Stimulated activated CD8-positive, alpha-beta memory T cell treated with anti-CD3 and anti-CD28 coated beads, Interleukin-7, amount 100 ng/mL, for 48 hours (primary cell): ENCODE data around the gene LINGO4.
A peak's percentile ranks its signal among the peaks of the same experiment; 100 is the strongest.

Experiments used
- DNase-seq, 2 donors: peaks; one replicate each; pipeline ENCODE4 v3.0.0-alpha.2; 2020; ENCODE audit warnings: low read depth in 1 of 2; ENCODE audit errors: extremely low read depth in 1 of 2

LINGO4 gene, protein sequence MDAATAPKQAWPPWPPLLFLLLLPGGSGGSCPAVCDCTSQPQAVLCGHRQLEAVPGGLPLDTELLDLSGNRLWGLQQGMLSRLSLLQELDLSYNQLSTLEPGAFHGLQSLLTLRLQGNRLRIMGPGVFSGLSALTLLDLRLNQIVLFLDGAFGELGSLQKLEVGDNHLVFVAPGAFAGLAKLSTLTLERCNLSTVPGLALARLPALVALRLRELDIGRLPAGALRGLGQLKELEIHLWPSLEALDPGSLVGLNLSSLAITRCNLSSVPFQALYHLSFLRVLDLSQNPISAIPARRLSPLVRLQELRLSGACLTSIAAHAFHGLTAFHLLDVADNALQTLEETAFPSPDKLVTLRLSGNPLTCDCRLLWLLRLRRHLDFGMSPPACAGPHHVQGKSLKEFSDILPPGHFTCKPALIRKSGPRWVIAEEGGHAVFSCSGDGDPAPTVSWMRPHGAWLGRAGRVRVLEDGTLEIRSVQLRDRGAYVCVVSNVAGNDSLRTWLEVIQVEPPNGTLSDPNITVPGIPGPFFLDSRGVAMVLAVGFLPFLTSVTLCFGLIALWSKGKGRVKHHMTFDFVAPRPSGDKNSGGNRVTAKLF

DNA sequence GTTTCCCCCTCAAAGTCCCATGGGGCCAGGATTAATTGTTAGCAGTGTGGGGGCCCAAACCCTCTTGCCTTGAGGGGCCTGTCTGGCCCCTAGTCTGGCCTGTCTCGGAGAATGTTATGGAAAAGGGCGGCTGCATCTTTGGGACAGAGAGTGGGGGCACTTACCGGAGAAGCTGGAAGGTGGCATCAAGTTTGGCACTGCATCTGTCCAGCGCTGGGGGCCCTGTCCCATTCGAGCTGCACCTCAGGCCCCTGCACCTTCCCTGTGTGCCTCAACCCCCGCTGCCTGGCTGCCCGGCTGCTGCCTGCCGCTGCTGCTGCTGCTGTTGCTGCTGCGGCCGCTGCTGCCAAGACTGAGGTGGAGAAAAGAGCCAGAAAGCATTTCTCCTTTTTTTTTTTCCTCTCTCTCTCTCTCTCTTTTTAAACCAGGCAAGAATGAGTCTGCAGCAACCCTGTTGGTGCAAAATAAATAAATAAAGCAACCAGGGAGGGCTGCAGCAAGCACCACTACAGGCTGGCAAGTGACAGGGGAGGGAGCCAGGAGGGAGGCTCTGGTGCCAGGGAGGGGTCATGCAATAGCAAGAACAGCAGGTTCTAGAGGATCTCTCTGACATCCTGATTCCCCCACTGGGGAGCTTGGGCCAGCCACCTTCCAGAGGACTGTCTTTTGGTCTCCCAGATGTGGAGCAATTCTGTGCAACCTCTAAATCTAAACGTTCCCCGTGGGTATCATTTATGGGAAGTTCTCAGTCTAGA is at the start of gene LINGO4:
Gene LINGO4 (minus strand): TSS at position 354 of the 755 bp plus-strand sequence. CDS start 2,715 bp downstream, outside the sequence.
- no peak for DNase-seq

DNA sequence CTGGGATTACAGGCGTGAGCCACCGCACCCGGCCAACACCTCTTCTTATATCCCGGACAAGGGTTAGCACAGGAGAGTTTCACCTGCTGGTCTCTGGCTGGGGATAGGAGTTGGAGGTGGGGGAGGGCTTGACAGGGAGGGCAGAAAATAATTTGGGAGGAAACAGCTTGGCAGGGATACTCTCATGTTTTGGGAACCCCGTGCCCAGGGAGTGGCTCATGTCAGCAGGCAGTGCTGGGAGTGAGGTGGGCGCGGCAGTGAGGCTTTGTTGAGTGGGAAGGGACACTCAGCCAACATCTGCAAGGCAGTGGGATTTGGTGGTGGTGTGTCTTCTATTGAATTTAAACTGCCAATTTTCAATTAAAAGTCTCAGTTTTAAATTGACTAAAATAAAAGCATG is 49.4 kb upstream of the LINGO4 start:
- no peak for DNase-seq

DNA sequence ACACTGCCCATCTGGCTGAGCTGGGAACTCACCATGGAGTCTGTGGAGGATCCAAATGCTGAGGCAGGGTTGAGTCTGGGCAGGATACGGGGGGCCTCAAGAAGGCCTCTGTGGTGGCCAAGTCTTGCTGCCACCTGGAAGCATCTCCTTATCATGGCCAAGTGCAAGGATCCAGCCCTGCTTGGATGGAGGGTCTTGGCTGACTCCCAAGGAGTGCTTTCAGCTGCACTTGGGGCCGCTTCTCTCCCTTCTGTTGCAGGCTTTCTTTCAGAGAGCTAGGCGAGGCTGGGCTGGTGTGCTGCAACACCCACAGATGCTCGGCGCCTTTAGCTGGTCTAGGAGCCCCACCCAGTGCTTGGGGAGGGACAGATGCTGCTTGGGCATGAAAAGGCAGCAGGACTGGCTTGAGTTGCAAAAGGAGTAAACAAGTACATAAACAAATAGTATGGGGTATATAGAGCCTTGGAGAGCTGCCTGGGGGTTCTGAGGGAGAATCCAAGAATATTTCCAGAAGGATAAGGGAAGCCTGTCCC is 48.3 kb upstream of the LINGO4 start, which contains the start of gene THEM5:
Gene THEM5 (minus strand): TSS at position 302 of the 533 bp plus-strand sequence. CDS start 147 bp downstream, at position 155.
- DNase-seq, result no peak

DNA sequence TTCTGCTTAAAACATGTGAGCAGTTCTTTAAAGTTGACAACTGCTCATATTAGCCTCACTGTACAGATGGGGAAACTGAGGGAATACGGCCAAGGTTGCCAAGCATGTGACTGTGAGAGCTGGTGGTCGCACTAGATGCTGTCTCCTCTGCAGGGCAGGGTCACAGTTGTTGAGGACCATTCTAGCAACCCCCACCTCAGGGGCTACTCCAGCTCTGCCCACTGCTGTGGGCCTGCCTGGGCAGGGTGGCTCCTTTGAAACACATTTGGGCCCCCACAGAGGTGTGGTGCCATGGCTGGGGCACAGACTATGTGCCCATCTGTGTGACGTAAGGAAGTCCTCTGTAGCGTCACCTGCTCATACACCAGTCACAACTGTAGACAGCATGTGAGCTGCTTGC is 47.5 kb upstream of the LINGO4 start:
- no peak for DNase-seq

DNA sequence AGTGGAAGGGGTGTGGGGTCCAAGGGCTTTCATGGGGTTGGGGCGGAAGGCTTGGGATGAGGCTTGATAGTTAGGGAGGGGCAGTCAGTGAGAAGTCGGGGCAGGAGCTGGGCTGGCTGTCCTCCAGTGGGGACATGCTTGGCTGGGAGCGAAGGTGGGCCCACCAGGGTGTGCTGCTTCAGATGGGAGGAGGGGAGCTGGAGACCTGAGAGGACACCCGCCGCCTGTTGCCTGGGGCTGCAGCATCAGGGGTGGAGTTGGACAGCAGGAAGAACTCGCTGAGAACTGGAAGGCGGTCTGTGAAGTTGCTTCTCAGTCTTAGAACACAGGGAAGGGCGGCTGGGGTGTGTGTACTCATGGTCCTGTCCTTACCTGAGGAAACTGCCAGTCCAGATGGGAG is 46.7 kb upstream of the LINGO4 start:
- DNase-seq, result no peak

DNA sequence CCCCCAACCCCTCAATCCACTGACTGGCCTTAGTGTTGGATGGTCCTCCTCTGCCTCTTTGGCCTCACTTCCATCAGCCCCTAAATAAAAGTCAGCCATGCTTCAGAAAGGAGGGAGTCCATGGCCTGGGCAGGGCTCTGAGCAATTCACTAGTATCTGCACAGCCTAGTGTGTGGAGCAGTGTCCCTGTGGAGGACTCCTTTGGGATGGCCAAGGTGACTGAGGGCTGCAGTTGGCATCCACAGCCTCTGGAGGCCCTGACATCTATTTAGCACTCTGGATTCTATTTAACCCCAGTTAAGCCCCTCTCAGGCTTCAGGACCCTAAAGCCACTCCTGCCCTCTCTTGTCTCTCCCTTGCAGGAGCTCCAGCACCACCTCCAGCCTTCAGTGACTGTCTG is 44.7 kb upstream of the LINGO4 start:
- DNase-seq, result no peak

DNA sequence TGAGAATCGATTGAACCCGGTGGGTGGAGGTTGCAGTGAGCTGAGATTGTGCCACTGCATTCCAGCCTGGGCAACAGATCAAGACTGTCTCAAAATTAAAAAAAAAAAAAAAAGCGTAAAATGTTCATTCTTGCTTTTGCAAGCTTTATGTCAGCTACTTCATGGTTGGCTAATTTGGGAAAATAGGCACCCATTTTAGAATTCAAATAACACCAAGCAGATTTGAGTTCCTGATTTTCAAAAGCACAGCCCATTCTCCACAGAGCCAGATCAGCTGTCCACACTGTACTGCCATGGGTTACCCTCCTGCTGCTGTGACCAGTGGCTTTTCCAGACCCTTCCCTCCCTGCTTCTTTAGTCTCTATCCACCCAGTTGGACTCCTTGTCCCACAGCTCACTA is 43.9 kb upstream of the LINGO4 start:
- DNase-seq, result no peak

DNA sequence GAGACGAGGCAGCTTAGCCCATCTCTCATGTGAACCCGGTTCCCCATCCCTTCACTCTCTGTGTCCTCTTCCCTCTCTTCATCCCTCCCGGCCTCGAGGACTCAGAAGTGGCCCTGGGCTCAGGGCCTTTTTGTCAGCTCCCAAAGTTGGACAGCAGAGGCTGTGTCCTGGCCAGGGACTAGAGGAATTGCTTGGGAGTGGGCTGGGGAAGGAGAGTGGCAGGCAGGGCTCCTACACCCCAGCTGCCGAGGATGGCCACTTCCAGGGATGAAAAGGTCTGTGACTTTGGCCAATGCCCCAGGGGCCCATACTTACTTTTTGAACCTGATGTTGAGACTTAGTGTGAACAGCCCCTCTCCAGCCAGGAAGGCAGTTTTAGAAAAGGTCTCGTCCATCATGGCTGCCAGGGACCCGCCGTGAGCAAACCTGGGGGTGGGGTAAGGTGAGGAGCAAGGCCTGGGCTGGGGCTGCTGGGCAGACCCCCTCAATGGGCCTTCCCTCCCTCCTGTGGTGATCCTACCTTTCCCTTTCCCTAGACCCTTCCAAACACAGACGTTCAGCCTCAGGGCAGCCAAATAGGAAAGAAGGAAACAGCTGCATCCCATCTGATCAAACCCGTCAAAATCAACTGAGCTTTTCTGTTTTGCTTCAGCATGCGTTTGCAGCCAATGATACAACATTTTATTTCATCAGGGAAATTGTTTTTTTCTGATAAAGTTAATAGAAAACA is 42.8 kb upstream of the LINGO4 start:
- no peak for DNase-seq

DNA sequence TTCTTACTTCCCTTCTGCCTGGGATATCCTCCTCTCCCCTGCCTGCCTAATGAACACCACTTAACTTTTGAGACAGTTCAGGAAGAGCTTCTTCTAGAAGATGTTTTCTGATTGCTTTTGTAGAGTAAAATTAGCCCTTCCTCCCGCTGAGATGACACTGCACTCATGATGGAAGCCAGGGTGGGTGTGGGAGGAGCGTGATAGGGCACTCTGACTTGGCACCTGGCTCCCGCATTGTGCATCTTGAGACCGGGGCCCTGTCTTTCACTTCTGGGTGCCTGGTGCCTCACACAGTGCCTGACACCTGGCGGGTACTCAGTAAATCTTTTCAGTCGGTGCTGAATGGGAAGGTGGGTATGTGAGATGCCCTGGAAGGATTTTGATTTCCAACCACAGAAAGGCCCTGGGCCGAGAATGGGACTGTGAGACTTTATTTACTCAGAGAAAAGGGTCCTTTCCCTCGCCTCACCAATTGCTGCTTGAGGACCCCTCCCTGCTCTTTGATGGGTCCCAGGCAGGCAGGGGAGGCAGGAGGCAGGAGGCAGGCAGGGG is 41.5 kb upstream of the LINGO4 start:
- DNase-seq, result no peak

DNA sequence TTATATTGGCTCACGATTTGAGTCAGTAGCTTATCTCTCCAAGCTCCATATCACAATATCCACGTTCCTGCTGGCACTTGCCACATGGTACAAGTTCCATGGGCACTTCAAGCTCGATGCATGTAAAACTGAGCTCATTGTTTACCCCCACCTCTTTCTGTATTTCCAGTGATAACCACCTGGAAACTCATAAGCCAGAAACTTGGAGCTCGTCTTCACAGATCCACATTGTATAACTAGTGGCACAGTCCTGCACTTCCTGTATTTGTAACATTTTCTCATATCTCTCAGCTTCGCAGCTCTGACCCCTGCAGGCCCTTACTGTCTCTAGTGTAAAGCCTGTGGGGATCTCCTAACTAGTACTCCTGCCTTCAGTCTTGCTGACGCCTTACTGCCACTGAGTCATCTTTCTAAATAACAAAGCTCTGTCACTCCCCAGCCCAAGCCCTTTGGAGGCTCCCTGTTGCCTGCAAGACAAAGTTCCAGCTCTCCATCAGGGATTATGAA is 40.9 kb upstream of the LINGO4 start:
- DNase-seq, result peak in 1 of 2 donors; percentile 34

DNA sequence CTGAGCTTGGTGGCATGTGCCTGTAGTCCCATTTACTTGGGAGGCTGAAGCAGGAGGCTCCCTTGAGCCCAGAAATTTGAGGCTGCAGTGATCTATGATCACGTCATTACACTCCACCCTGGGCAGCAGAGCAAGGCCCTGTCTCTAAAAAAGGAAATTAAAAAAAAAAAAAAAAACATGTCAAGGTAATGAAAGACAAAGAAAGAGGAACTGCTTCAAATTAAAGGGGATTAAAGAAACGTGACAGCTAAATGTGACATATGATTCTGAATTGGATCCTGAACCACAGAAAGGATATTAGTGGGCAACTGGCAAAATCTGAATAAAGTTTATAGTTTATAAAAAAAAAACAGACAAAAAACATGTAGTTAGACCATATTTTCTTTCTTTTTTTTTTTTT is 38.2 kb upstream of the LINGO4 start:
- DNase-seq, result no peak

DNA sequence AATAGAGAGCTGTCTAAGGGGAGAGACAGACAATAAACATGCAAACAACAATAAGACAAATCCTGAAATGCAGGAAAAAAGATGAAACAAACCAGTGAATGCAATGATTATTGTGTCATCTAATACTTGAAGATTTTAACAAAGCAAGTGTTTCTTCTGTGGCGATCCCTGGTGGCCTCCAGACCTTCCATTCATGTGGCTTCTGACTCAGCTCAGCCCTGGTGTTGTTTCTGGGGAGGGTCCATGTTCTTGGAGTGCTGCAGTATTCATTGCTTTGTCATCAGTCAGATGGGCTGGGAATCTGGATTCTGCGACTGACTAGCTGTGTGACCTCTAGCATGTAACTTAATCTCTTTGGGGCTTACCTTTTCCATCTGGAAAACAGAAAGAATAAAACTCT is 35.9 kb upstream of the LINGO4 start:
- no peak for DNase-seq

DNA sequence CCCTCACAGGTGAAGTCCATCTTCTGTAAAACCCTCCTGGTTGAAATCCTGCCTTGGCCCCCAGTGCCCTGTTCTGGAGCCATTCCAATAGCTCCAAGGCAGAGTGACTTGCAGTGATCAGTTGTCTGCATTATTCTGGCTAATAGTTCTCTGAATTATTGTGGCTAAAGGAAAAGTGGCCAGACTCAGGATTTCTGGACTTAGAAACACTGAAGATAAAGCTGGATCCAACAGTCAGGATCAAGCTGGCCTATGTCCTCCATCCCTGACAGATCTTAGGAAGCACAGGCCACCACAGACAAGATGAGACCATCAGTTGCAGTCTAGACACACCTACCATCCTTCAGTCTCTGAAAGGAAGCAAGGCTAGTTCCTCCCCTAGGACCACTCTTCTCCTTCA is 35.2 kb upstream of the LINGO4 start:
- no peak for DNase-seq

DNA sequence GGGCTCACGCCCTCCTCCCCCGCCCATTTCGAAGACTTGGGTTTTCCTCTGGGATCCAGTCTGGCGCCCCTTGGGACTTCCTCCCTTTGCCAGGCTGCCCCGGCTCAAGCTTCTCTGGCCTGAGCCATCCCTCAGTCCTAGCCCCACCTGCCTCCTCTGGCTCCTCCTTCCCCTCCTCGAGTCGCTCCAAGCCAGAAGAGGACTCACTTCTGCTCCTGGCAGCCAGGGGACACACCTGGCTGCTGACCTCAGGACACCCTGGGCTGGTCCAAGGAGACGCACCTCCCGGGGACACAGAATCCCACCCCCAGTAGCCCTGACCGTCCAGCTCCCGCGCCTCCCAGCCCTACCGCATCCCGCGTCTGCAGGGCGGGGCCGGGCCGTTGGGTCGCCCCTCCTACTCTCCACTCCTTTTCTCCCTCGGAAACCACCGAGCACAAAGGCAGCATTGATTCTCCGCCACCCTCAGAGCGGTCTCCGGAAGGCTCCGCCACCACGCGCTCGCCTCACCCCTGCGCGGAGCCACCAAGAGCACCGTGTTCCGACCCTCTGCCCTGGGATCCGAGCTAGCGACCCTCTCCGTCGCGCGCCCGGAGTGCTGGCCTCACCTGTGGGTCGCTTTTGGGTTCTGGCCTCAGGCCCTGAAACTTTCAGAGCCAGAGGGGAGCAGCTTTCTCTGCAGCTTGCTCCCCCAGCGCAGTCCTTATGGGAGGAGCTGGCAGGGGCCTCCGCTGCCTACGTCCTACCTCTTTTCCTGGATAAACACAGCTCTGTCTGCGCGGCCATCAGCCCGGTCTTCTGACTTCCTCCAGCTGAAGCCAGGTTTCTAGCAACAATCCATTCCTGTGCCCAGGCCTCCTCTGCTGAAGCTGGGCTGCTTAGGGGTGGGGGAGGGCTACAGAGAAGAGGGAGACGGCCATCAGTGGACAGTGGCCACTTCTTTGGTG is 34.5 kb upstream of the LINGO4 start, which contains the start of gene C2CD4D:
Gene C2CD4D (minus strand): TSS at position 364 of the 947 bp plus-strand sequence. CDS start 831 bp downstream, outside the sequence.
- DNase-seq, result peak in 1 of 2 donors; percentile 55

DNA sequence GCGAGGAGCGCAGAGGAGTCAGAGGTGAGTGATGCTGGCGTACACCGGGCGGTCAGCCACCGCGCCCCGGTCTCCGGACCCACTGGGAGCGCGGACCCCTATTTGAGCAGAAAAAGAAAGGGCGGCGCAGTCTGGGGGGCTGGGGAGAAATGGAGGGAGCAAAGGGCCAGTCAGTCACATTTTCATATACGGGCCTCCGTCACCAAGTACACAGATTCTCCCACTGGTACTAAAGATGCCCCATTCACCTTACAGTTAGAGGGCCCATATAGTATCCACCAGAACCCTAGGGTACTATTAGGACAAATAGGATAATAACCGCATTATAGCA is 33.8 kb upstream of the LINGO4 start:
- DNase-seq, result no peak

DNA sequence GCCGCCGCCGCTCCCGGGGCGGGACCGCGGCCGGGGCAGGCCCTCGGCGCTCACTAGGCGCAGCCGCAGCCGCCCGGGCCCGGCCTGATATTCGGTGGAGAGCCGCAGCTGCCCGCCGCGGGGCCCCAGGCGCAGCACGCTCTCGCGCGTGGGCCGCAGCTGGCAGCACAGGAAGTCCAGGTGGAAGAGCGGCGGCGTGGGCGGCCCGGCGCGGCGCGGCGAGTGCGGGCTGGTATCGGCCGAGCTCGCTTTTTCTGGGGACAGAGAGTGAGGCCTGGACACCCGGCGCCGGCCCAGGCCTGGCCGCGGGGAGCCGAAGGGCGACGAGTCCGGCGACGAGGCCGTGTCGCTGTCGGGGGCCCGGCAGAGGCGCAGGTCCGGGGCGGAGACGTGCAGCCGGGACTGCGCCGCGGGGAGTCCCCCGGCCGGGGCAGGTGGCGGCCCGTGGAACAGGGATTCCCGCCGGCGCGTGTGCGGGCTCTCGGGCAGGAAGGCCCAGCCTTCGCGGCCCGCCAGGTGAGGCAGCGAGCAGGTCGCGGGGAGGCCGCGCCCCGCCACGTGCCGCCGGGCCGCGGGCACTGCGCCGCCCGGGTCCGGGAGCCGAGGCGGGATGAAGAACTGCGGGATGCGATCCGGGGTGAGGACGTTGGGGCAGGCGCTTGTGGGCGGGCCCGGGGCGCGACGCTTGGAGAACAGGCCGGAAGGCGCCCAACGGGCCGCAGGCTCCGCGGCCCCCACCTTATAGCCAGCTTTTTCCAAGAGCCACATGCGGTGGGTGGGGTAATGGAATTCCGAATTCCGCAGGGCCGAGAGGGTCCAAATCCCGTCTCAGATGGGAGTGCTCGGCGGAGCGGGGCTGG is 33.2 kb upstream of the LINGO4 start:
- peak in 1 of 2 donors; percentile 20 for DNase-seq

DNA sequence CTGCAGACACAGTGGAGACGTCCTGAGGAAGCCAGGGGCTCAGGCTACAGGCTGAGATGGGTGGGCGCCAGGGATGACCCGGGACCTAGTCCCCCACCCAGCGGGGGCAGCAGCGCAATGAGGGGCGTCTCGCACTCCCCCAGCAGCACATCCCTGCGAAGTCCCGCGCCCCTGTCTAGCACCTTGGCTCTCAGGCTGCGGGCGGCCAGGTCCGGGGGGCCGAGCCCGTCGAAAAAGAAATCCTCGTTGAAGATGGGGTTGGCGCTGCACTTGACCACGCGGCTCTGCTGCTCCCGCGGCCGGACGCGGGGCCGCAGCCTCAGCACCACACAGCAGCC is 32.6 kb upstream of the LINGO4 start:
- DNase-seq, result no peak

DNA sequence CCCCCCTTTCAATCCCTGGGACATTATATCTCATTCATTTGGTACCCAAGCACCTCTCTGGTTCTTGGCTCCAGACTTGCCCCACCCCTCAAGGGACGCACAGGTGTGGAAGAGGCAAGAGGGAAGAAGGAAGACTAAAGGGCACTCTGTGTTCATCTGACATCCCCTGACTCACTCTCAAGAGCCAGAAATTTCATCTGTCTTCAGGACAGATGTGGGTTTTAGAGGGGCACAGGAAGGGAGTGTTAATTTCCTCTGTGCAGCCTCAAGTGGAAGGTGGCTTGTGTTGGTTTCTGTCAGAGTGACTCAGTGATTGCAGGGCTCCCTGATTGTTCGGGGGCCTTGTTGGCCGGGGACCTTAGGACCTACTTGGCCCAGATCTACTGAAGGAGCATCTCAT is 32.0 kb upstream of the LINGO4 start:
- DNase-seq, result peak in 1 of 2 donors; percentile 46
